Activated T-helper 1 cell treated with Interleukin-2 at 50 U/mL for 16 hours (primary cell): ENCODE measurements around the gene PRRX2.
A peak's percentile ranks its signal among the peaks of the same experiment; 100 is the strongest.
"Not testable (repeated sequence)": the region's sequence is repeated elsewhere in the genome, so short reads cannot be mapped to it uniquely, and the experiment has no call there.

Source experiments
- DNase-seq: peaks from one replicate; pipeline ENCODE4 v3.0.0-alpha.2; 2020; ENCODE audit warnings: low read depth

PRRX2 gene

GRCh38 chr9:129732946-129733631, 67.6 kb downstream of the PRRX2 start:
- no peak for DNase-seq

GRCh38 chr9:129733632-129733953, 68.1 kb downstream of the PRRX2 start:
- DNase-seq, result no peak

GRCh38 chr9:129735546-129735945, 70.1 kb downstream of the PRRX2 start:
- no peak for DNase-seq

GRCh38 chr9:129736334-129736733, 70.9 kb downstream of the PRRX2 start:
- no peak for DNase-seq

- DNase-seq, result peak; percentile 77
Observed at GRCh38 chr9:129737479-129738274, 72.2 kb downstream of the PRRX2 start.

GRCh38 chr9:129739432-129739831, 74.0 kb downstream of the PRRX2 start:
- DNase-seq, result no peak

- no peak for DNase-seq
Observed at GRCh38 chr9:129740174-129740573, 74.7 kb downstream of the PRRX2 start.

- DNase-seq, result no peak
Observed at GRCh38 chr9:129740666-129741464, 75.4 kb downstream of the PRRX2 start.

GRCh38 chr9:129745200-129745599, 79.8 kb downstream of the PRRX2 start:
- no peak for DNase-seq

GRCh38 chr9:129746092-129746777, 80.8 kb downstream of the PRRX2 start:
- DNase-seq, result no peak

- no peak for DNase-seq
Observed at GRCh38 chr9:129748249-129748648, 82.8 kb downstream of the PRRX2 start.

GRCh38 chr9:129749052-129749451, 83.6 kb downstream of the PRRX2 start:
- DNase-seq, result not testable (repeated sequence)

- no peak for DNase-seq
Observed at GRCh38 chr9:129749575-129749974, 84.1 kb downstream of the PRRX2 start.

- no peak for DNase-seq
Observed at GRCh38 chr9:129750013-129750638, 84.7 kb downstream of the PRRX2 start.

GRCh38 chr9:129751841-129752801, 86.7 kb downstream of the PRRX2 start:
- no peak for DNase-seq

- peak; percentile 13 for DNase-seq
Observed at GRCh38 chr9:129752900-129753729, 87.7 kb downstream of the PRRX2 start, which contains the start of gene PTGES. Gene PTGES (minus strand): TSS chr9:129753042. CDS start chr9:129753012, 30 bp downstream.

- no peak for DNase-seq
Observed at GRCh38 chr9:129755151-129755550, 89.7 kb downstream of the PRRX2 start.

- DNase-seq, result no peak
Observed at GRCh38 chr9:129756191-129756590, 90.7 kb downstream of the PRRX2 start.

- DNase-seq, result no peak
Observed at GRCh38 chr9:129757045-129757444, 91.6 kb downstream of the PRRX2 start.

- no peak for DNase-seq
Observed at GRCh38 chr9:129759319-129759718, 93.9 kb downstream of the PRRX2 start.
